Activated naive CD4-positive, alpha-beta T cell treated with Interleukin-2 at 50 U/mL for 16 hours (primary cell): ENCODE measurements around the gene ADO.

Experiments
- DNase-seq: peaks from one replicate; pipeline ENCODE4 v3.0.0-alpha.2; 2020

Gene ADO

GRCh38 chr10:62795100-62795499 is 9.4 kb upstream of the ADO start:
- DNase-seq = no peak

GRCh38 chr10:62795762-62796161 is 8.8 kb upstream of the ADO start:
- no peak for DNase-seq

- DNase-seq = no peak
Observed at GRCh38 chr10:62796896-62797295, 7.6 kb upstream of the ADO start.

- DNase-seq = no peak
Observed at GRCh38 chr10:62801871-62802270, 2.6 kb upstream of the ADO start.

GRCh38 chr10:62803724-62804355 is 680 bp upstream of the ADO start:
- no peak for DNase-seq

GRCh38 chr10:62805231-62806099 is 945 bp downstream of the ADO start:
- DNase-seq = peak; percentile 19

GRCh38 chr10:62806251-62806650 is 1.7 kb downstream of the ADO start:
- no peak for DNase-seq

GRCh38 chr10:62810156-62810902 is 5.8 kb downstream of the ADO start:
- no peak for DNase-seq

GRCh38 chr10:62811159-62811875 is 6.8 kb downstream of the ADO start:
- DNase-seq = peak; percentile 87

- DNase-seq = no peak
Observed at GRCh38 chr10:62812672-62813439, 8.3 kb downstream of the ADO start.

GRCh38 chr10:62813453-62813852 is 8.9 kb downstream of the ADO start:
- DNase-seq = no peak

- no peak for DNase-seq
Observed at GRCh38 chr10:62813981-62814380, 9.5 kb downstream of the ADO start.

GRCh38 chr10:62814756-62815380 is 10.3 kb downstream of the ADO start:
- peak; percentile 36 for DNase-seq

- peak; percentile 40 for DNase-seq
Observed at GRCh38 chr10:62815381-62816075, 11.0 kb downstream of the ADO start.

- no peak for DNase-seq
Observed at GRCh38 chr10:62816076-62816330, 11.5 kb downstream of the ADO start.

GRCh38 chr10:62816331-62817120 is 12.0 kb downstream of the ADO start, which contains the start of gene EGR2:
Gene EGR2 (minus strand): TSS chr10:62816366. CDS start chr10:62816029, 337 bp downstream.
- DNase-seq = peak; percentile 97

- peak; percentile 70 for DNase-seq
Observed at GRCh38 chr10:62817121-62817765, 12.7 kb downstream of the ADO start.

- DNase-seq = peak; percentile 77
Observed at GRCh38 chr10:62817766-62818425, 13.4 kb downstream of the ADO start.

- peak; percentile 69 for DNase-seq
Observed at GRCh38 chr10:62818426-62819011, 14.0 kb downstream of the ADO start.
